SHP77 (cell line): ENCODE measurements around the gene VPS50.
"Not testable (repeated sequence)": the region's sequence is repeated elsewhere in the genome, so short reads cannot be mapped to it uniquely, and the experiment has no call there.

Experiments used
- DNase-seq, 2 experiments: peaks; one replicate each; lab custom pipeline; 2025; lab: John Stamatoyannopoulos, UW

The VPS50 gene

DNA sequence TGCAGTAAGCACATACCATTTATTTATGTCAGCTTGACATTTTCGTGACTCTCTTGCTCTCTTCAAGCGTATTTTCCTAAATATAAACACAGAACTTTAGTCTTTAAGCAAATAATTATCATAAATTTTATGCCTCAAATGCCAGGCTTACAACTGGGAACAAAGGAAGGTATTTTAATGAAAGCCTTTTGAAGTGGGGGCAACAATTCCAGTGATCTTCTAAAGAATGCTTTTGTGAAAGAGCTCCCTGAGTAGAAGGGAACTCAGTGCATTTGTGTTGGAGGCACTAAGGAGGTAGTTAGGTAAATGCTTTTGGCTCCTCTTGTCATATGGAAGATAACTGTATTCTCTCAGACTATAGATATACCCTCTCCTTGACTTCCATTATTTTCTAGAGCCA is 104.9 kb downstream of the VPS50 start:
- no peak for DNase-seq

DNA sequence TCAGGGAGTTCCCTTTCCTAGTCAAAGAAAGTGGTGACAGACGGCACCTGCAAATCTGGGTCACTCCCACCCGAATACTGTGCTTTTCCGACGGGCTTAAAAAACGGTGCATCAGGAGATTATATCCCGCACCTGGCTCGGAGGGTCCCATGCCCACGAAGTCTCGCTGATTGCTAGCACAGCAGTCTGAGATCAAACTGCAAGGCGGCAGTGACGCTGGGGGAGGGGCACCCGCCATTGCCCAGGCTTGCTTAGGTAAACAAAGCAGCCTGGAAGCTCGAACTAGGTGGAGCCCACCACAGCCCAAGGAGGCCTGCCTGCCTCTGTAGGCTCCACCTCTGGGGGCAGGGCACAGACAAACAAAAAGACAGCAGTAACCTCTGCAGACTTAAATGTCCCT is 110.0 kb downstream of the VPS50 start:
- not testable (repeated sequence) for DNase-seq

DNA sequence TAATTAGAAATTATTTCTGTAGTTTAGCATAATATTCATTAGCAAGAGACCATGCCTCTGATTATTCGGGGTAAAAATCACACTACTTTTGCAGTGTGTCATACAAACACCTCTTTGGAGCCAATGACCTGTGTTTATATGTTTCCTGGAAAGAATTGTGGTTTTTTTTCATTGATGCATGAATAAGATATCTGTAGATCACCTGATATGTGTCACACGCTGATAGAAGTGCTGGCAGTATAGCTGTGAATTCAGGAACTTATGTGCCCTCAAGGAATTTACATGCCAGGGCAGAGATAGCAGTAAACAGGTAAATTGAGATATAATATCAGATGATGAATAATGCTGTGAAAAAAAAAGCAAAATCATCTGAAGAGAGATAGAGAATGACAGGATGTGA is 118.2 kb downstream of the VPS50 start:
- DNase-seq = no peak

DNA sequence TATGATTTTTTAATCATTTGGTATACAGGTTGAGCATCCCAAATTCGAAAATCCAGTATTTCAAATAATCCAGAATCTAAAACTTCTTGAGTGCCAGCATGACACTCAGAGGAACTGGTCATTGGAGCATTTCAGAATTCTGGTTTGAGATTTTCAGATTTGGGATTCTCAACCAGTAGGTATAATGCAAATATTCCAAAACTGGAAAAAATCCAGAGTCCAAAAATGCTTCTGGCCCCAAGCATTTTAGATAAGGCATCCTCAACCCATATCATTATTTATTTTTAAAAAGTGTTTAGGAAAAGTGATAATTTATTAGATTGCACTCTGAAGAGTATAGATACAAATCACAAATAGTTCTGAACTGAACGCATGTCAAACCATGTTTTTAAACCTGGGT is 120.7 kb downstream of the VPS50 start:
- DNase-seq = no peak

DNA sequence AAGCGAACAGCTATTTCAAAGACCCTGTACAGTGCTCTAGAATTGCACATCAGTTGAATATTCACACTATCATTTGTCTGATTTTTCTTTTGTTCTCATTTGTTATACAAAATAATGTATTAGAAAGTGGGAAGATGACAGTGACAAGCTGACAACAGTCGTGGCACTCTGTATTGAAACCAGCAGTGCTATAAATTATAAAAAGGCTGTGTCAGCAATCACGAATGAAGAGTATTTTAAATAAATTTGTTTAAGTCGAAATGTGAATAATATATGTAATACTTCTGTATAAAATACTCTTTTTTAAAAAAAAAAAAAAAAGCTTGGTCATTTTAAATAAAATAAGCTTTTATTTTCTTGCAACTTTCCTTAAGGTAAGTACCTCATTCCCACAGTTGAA is 122.6 kb downstream of the VPS50 start:
- DNase-seq = no peak

DNA sequence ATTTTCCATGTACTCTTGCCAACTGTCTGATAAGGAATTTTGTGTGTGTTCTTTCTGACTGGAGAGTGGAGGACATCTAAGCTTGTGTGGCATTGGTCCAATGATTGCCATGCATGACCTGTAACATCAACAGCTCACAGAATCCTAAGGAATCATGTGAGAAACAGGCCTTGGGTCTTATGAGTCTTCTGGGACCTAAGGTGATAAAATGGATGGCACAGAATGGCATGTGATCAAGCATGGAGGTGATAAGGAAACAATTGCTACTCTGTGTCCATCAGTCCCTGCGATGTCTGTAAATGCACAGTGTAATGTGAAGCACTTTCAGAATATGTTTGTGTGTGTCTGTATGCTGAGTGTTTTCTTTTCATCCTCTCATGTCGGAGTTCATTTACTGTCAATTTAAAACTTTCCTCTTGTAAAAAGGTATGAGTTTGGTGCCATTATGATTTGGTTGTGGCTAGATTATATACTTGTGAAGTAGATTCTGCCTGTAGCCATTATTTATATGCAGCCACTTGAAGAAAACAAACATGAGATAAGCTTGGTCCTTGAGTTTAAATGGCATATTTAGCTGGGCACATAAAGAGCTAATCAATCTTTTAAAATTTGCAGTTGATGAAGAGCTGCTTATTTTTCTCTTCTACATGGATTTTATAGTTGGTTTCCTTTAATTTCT is 127.5 kb downstream of the VPS50 start:
- no peak for DNase-seq

DNA sequence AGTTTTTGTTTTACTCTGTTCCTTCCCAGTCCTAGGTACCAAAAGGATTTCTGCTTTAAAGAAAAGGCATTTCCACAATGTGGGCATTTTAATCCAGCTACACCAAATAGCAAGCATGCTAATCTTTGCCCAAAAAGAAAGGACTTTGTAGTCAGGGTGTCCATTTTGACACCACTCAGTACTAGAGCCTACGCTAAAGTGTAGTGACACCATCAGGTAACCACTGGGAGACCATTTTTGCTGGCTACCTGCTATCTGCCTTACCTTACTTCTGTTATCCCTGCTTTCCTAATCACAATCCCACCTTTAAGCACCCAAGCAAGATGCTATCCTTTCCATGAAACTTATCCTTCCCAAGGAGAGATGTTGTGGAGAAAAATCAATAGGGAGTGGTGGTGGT is 129.7 kb downstream of the VPS50 start:
- DNase-seq = no peak

DNA sequence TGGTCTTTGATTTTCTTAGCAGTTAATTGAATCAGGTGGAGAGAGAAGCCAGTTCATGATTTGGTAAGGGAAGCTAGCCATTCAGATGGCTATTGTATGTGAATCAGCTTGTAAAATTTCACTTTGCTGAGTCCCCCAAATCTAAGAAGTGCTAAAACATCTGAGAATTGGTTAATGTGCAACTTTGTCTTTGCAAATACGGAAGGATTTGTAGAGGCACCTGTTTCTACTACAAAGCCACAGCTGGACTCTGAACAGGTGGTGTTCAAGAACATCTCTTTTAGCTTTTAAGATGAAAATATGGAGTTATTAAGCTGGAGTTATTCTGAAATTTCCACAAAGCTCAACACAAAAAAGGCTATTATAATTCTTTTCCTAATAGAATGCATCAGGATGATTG is 132.6 kb downstream of the VPS50 start:
- DNase-seq = no peak

DNA sequence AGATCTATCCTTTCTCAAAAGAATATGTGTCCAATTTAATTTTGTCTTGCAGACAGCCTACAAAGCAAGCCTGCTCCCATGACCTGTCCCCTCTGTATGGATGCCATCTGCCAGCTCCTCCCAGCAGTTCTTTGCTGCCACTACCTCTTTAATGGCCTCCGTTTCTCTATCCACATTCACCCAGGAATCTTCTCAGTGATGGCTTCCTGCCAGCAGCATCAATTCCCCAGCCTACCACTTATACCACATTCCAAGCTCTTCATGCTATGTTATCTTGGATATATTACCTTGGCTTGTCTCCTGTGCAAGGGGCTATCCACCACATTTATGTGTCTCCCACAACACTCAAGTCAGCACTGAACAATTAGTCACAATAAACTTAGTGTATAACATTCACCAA is 133.2 kb downstream of the VPS50 start:
- DNase-seq = no peak

DNA sequence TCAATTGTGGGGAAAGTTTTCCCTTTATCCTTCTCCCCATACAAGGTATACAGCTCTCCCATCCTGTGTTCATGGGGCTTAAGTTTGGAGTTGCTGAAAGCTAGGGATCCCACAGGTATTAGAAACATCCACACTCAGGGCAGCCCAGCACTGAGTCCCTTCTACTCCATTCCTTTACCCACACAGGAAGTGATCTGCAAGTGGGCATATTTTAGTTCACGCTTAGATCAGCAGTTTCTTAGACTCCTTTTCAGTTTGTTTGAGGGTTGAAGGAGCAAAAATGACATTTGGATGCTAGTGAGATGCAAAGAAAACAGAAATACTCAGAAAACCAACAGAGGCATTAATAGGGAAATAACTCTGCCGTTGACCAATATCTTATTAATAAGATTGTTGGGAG is 134.7 kb downstream of the VPS50 start:
- DNase-seq = no peak

DNA sequence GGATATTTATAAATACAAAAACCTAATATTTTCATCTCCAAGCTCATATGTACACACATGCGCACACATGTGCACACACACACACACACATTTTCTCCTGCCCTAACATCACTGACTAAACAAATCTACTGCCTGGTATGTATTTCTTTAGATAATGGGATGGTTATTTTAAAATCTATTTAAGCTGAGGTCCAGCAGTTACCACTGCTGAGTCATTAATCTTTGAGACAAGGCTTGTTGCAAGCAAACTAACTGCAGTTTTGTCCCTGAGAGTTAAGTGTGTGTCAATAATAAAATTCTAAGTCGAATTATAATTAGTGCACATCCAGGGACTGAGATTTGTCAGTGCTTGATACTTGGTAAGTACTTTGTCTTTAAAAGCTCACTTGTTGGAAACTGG is 135.1 kb downstream of the VPS50 start:
- no peak for DNase-seq

DNA sequence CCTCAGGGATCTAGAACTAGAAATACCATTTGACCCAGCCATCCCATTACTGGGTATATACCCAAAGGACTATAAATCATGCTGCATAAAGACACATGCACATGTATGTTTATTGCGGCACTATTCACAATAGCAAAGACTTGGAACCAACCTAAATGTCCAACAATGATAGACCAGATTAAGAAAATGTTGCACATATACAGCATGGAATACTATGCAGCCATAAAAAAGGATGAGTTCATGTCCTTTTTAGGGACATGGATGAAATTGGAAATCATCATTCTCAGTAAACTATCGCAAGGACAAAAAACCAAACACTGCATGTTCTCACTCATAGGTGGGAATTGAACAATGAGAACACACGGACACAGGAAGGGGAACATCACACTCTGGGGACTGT is 138.8 kb downstream of the VPS50 start:
- not testable (repeated sequence) for DNase-seq

DNA sequence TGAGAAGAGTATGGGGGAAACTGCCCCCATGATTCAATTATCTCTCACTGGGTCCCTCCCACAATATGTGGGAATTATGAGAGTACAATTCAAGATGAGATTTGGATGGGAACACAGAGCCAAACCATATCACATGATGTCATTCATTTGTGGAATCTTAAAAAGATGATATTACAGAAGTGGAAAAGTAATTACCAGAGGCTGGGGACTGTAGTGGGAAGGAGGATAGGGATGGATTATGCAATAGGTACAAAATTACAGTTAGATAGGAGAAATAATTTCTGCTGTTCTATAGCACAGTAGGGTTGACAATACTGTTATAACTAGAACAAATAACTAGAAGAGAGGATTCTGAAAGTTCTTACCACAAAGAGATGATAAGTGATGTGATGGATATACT is 141.4 kb downstream of the VPS50 start:
- no peak for DNase-seq

DNA sequence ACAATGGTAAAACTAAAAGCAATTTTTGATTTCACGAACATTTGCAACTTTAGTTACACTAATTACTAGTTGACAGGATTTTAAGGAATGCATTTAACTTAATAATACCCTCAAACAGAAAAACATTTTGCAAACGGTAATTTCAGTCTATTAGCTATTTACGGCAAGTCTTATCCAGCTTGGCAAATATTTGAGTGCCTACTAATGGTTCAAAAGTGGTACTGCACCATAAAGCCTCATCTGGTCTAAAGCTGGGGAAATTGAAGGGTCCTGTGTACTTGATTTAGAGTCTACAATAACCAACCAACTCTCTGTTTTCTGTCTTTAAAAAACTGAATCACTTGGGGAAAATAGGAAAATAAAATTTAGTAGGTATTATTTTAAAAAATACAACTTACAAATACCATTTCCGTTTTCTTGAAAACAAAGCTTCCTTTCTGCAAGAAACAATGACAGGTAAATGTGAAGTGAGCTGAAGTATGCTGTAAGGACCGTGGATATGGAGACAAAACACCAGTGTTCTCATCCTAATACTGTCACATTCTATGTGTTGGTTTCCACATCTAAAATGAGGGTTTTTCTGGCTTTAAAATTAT is 142.3 kb downstream of the VPS50 start:
- DNase-seq = no peak

DNA sequence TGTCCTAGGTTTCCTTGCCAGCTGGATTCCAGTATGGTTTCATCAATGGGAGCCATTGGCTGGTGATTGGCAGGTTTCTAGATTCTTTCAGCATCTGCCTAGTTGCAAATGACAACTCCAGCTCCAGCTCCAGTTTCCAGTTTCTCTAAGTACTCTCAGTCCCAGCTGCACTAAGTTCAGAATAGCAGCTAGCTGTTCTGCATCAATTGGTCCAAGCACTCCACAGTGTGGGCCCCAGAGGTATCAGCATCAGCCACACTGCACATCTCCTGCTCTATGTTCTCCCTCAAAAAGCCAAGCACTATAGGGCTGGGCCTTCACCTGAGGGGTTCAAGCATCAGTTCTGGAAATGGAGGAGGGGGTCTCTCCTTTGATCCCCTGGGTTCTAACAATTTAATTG is 143.4 kb downstream of the VPS50 start:
- DNase-seq = no peak

DNA sequence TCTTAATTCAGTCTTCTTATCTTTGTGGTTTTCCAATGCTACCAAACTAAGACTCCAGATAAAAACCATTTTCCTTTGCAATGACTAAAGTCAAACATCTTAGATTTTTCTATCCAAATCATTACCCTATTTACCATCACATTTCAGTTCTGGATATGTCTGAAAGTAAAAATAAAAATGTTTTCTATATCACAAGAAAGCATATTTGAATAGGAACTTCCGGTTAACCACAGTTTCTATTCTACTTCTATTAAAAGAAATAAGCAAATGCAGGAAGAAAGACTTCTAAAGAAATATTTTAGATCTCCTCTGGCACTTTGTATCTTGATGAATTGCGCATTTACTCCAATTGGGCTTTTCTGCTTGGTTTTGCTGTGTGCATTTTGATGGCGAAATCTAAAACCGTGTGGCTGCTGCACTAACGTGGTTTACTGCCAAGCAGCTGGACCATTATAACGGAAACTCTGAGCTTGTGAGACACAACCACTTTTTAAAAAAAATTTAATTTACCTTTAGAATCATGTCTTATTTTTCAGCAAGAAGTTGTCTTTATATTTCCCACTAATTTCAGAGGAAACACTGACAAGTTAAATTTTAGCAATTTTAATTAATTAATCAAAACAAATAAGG is 146.1 kb downstream of the VPS50 start:
- DNase-seq = no peak

DNA sequence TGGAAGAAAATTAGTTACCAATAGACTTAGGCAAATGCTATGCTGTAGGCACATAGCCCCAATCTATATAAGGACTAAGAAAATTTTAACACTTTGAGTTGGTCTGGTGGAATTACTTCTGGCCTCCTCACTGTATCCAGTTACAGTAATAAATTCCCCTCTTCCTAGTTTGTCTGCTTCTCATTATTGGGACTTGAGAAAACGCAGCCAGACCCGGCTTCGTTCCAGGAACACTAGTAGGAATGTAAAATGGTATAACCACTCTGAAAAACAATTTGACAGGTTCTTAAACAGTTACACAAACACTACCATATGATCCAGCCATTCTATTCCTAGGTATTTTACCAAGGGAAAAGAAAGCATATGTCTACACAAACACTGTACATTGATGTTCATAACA is 150.2 kb downstream of the VPS50 start:
- no peak for DNase-seq

DNA sequence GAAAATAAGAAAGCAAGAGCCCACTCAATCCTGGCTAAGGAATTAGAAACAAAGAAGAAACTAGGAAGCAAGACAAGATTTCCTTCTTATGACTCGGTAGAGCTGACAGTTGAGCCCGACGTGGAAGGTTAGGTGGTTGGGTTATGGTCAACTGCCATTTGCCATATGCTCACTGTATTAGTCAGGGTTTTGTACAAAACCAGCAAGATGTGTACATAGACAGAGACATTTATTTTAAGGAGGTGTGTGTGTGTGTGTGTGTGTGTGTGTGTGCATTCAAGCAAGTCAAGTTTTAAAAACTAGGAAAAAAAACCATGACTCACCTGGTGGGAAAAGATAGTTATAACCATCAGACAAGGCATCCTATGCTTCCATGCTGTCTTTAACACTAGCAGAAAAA is 158.5 kb downstream of the VPS50 start:
- DNase-seq = no peak

DNA sequence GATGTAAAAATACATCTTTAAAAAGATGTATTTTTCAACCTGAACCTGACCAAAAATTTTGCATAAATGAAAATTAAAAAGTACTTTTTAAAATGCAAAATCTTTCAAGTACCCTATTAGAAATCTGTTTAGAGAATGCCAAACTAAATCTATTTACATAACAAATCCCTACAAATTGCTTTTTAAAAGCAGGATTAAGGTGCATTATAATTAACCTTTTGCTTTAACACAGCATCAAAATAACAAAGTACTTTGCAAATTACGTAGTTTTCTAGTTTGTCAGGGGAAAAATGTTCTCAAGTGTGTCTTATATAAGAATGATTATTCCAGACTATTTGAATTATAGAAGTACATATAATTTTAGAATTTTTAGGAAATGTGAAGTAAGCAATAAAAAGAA is 160.8 kb downstream of the VPS50 start:
- no peak for DNase-seq

DNA sequence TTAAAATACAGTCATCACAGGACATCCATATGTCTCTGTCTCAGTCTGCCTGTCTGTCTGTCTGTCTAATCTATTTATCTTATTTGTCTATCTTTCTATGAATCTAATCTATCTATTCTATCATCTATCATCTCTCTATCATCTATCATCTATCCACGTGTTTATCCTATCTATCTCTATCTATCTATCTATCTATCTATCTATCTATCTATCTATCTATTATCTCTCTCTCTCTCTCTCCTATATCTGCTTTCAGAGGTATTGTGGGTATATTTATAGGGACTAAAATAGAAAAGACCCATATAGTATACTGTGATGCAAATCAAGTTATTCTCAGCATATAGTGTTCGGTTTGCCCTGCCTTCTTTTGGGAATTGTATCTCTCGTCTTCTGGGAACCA is 167.5 kb downstream of the VPS50 start:
- no peak for DNase-seq

DNA sequence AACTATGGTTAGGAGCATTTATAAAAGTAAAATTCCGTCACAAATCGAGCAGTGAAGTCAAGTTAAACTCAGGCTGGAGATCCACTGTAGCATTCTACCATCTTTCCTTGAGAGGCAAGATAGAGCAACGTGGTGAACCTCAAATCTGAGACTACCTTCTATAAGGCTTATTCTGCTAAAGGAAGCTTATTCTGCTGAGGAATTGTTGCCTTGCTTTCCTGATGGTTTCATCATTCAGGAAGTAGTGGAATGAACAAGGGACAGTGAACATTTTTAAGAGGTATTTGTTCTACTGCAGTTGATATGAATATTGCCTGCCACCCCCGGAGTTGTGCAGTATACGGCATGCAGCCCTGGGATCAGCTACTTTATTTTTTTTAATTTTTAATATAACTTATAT is 170.8 kb downstream of the VPS50 start:
- no peak for DNase-seq

DNA sequence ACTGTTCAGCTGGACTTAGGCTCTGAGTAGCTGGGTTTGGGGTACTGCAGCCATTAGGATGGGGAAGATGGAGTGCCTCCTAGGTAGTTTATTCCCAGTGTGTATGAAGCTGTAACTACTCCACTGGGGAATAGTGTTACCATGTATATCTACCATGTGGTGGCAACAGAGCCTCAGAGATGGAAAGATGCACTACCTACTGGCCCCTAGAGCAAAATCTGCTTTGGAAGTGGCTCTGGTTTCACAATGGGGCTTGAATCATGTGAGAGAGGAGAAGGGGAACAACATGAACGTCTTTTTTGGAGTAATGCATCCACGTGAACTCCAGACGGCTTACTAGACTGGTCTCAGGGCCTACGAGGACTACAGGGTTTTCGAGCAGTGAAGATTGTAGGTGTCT is 175.1 kb downstream of the VPS50 start:
- no peak for DNase-seq

DNA sequence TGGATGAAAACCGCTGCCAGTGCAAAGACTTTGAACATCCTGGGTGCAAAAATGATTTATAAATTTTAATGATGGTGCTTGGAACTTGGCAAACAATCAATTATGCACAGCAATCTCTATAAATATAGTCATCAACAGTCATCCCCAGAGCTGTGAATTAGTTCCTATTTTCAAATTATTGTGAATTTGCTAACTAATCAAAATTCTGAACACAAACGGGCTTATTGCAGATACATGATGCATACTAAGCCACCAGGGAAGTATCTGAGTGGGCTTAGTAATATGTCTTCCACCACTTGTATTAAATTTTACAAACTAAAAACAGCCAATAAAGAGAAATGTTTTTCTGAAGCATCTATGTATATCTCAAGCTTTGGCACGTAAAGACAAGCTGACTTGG is 177.2 kb downstream of the VPS50 start:
- no peak for DNase-seq
